ENCODE measurements around the gene ANO2. TPM values are rescaled to one million over a fixed set of nuclear protein-coding genes. Genes with fewer than 3 reads are reported as not detected.

The ANO2 gene
- total and polyA plus RNA-seq, 2 experiments from 2014 or later = 2.3 to 4.6 TPM

DNA sequence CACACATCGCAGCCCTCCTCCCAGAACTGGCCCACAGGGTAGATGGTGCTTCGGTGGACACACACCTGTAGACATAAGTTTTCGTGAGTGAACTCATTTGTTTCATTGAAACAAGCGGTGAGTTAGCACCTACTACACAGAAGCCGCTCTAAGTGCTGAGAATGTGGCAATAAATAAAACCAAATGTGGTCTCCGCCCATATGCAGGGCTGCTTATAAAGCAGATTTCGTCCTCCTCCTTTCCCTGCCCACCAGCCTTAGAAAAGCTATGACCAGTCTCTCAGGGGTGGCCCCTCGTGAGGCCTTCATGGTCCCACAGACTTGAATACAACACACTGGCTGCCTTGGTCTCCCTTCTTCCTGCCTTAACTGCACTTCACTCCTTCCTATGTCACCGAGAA lies 31.1 kb upstream of the ANO2 start:
- no peaks in the 10 kb centered on the region for H3K9me2 ChIP-seq (ENCODE audit: insufficient read depth)
- no peak overlapping the region for H2AFZ ChIP-seq
- no peaks in the 10 kb centered on the region for H3K4me1 ChIP-seq (ENCODE audit: insufficient read depth)
- Mint-ChIP-seq H3K27me3 (ENCODE audit: insufficient read depth, low read depth, poor library complexity) (peaks cover 8% of the 10 kb centered on the region), H3K4me1 (no peaks in the 10 kb centered on the region), H3K4me3 (no peak overlapping the region), H3K9me3 (no peaks in the 10 kb centered on the region), H3K36me3 (ENCODE audit: low read depth) (no peaks in the 10 kb centered on the region), H3K27ac (no peak overlapping the region)
- H3K4me2 ChIP-seq = no peak overlapping the region
- DNase-seq (ENCODE audit: low spot score) (no peak), ATAC-seq (no peak)
- no peaks in the 10 kb centered on the region for H3F3A ChIP-seq (replicated peaks; ENCODE audit: low read depth)
- H4K20me1 ChIP-seq (replicated peaks; ENCODE audit: insufficient read depth) = no peaks in the 10 kb centered on the region
- no peak overlapping the region for H3K4me3 ChIP-seq
- no peak overlapping the region for H3K27ac ChIP-seq (ENCODE audit: low read depth)
- H3K79me2 ChIP-seq (replicated peaks; ENCODE audit: insufficient read depth) = no peaks in the 10 kb centered on the region
- H3K36me3 ChIP-seq (ENCODE audit: insufficient read depth) = no peaks in the 10 kb centered on the region
- TF ChIP-seq, protein P1, sequence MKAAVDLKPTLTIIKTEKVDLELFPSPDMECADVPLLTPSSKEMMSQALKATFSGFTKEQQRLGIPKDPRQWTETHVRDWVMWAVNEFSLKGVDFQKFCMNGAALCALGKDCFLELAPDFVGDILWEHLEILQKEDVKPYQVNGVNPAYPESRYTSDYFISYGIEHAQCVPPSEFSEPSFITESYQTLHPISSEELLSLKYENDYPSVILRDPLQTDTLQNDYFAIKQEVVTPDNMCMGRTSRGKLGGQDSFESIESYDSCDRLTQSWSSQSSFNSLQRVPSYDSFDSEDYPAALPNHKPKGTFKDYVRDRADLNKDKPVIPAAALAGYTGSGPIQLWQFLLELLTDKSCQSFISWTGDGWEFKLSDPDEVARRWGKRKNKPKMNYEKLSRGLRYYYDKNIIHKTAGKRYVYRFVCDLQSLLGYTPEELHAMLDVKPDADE (IDR thresholded peaks at IDR 0.05) = no peak
- TF ChIP-seq EZH2 (IDR thresholded peaks at IDR 0.05; ENCODE audit: low read depth, unreplicated experiment) (no peak), NANOG (IDR thresholded peaks at IDR 0.05; ENCODE audit: borderline replicate concordance) (no peak), EZH2phosphoT487 (IDR thresholded peaks at IDR 0.05; ENCODE audit: unreplicated experiment) (no peak), JUNB (IDR thresholded peaks at IDR 0.05; ENCODE audit: unreplicated experiment) (no peak), POLR2AphosphoS5 (IDR thresholded peaks at IDR 0.05; ENCODE audit: low read depth) (no peak), STAT1 (IDR thresholded peaks at IDR 0.05; ENCODE audit: unreplicated experiment) (no peak), ZNF331 (CRISPR knock-in tag; IDR thresholded peaks at IDR 0.05; ENCODE audit: low read depth) (no peak), CREB1 (CRISPR knock-in tag; IDR thresholded peaks at IDR 0.05; ENCODE audit: low read depth) (no peak)
- TF ChIP-seq, protein P2, sequence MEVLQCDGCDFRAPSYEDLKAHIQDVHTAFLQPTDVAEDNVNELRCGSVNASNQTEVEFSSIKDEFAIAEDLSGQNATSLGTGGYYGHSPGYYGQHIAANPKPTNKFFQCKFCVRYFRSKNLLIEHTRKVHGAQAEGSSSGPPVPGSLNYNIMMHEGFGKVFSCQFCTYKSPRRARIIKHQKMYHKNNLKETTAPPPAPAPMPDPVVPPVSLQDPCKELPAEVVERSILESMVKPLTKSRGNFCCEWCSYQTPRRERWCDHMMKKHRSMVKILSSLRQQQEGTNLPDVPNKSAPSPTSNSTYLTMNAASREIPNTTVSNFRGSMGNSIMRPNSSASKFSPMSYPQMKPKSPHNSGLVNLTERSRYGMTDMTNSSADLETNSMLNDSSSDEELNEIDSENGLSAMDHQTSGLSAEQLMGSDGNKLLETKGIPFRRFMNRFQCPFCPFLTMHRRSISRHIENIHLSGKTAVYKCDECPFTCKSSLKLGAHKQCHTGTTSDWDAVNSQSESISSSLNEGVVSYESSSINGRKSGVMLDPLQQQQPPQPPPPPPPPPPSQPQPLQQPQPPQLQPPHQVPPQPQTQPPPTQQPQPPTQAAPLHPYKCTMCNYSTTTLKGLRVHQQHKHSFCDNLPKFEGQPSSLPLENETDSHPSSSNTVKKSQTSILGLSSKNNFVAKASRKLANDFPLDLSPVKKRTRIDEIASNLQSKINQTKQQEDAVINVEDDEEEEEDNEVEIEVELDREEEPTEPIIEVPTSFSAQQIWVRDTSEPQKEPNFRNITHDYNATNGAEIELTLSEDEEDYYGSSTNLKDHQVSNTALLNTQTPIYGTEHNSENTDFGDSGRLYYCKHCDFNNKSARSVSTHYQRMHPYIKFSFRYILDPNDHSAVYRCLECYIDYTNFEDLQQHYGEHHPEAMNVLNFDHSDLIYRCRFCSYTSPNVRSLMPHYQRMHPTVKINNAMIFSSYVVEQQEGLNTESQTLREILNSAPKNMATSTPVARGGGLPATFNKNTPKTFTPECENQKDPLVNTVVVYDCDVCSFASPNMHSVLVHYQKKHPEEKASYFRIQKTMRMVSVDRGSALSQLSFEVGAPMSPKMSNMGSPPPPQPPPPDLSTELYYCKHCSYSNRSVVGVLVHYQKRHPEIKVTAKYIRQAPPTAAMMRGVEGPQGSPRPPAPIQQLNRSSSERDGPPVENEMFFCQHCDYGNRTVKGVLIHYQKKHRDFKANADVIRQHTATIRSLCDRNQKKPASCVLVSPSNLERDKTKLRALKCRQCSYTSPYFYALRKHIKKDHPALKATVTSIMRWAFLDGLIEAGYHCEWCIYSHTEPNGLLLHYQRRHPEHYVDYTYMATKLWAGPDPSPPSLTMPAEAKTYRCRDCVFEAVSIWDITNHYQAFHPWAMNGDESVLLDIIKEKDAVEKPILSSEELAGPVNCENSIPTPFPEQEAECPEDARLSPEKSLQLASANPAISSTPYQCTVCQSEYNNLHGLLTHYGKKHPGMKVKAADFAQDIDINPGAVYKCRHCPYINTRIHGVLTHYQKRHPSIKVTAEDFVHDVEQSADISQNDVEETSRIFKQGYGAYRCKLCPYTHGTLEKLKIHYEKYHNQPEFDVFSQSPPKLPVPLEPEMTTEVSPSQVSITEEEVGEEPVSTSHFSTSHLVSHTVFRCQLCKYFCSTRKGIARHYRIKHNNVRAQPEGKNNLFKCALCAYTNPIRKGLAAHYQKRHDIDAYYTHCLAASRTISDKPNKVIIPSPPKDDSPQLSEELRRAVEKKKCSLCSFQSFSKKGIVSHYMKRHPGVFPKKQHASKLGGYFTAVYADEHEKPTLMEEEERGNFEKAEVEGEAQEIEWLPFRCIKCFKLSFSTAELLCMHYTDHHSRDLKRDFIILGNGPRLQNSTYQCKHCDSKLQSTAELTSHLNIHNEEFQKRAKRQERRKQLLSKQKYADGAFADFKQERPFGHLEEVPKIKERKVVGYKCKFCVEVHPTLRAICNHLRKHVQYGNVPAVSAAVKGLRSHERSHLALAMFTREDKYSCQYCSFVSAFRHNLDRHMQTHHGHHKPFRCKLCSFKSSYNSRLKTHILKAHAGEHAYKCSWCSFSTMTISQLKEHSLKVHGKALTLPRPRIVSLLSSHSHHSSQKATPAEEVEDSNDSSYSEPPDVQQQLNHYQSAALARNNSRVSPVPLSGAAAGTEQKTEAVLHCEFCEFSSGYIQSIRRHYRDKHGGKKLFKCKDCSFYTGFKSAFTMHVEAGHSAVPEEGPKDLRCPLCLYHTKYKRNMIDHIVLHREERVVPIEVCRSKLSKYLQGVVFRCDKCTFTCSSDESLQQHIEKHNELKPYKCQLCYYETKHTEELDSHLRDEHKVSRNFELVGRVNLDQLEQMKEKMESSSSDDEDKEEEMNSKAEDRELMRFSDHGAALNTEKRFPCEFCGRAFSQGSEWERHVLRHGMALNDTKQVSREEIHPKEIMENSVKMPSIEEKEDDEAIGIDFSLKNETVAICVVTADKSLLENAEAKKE (CRISPR knock-in tag; IDR thresholded peaks at IDR 0.05) = no peak
- TF ChIP-seq, protein P3, sequence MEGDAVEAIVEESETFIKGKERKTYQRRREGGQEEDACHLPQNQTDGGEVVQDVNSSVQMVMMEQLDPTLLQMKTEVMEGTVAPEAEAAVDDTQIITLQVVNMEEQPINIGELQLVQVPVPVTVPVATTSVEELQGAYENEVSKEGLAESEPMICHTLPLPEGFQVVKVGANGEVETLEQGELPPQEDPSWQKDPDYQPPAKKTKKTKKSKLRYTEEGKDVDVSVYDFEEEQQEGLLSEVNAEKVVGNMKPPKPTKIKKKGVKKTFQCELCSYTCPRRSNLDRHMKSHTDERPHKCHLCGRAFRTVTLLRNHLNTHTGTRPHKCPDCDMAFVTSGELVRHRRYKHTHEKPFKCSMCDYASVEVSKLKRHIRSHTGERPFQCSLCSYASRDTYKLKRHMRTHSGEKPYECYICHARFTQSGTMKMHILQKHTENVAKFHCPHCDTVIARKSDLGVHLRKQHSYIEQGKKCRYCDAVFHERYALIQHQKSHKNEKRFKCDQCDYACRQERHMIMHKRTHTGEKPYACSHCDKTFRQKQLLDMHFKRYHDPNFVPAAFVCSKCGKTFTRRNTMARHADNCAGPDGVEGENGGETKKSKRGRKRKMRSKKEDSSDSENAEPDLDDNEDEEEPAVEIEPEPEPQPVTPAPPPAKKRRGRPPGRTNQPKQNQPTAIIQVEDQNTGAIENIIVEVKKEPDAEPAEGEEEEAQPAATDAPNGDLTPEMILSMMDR (conservative IDR thresholded peaks at IDR 0.05; ENCODE audit: low read depth in 2 of 2) = no peak
- H3K27me3 ChIP-seq (ENCODE audit: insufficient read depth) = no peaks in the 10 kb centered on the region

Data from GM23338 (cell line).